HUDEP-2 (cell line): Measurements from ENCODE around the gene EFNA5.

Source experiments
- DNase-seq, 76 experiments: peaks; one replicate each; lab custom pipeline; 2025; ENCODE audit not compliant: unreplicated experiment in 76 of 76; lab: John Stamatoyannopoulos, UW

EFNA5 gene

GRCh38 chr5:107384256-107384655 lies 286.5 kb downstream of the EFNA5 start:
- no peak for DNase-seq

GRCh38 chr5:107383414-107383813 lies 287.3 kb downstream of the EFNA5 start:
- DNase-seq, result no peak

- no peak for DNase-seq
Measured at GRCh38 chr5:107381189-107381856, 289.4 kb downstream of the EFNA5 start.

- no peak for DNase-seq
Measured at GRCh38 chr5:107380654-107381053, 290.1 kb downstream of the EFNA5 start.

- DNase-seq, result no peak
Measured at GRCh38 chr5:107378218-107378899, 292.4 kb downstream of the EFNA5 start.

GRCh38 chr5:107377277-107377609 lies 293.5 kb downstream of the EFNA5 start:
- DNase-seq, result no peak

- DNase-seq, result no peak
Measured at GRCh38 chr5:107376546-107377276, 294.0 kb downstream of the EFNA5 start.

- DNase-seq, result no peak
Measured at GRCh38 chr5:107373549-107374263, 297.0 kb downstream of the EFNA5 start.

GRCh38 chr5:107372723-107373450 lies 297.9 kb downstream of the EFNA5 start:
- DNase-seq, result no peak

- no peak for DNase-seq
Measured at GRCh38 chr5:107370396-107370968, 300.3 kb downstream of the EFNA5 start.

GRCh38 chr5:107369622-107370021 lies 301.1 kb downstream of the EFNA5 start:
- no peak for DNase-seq

- no peak for DNase-seq
Measured at GRCh38 chr5:107368615-107369014, 302.1 kb downstream of the EFNA5 start.

GRCh38 chr5:107367939-107368338 lies 302.8 kb downstream of the EFNA5 start:
- no peak for DNase-seq

GRCh38 chr5:107367480-107367879 lies 303.3 kb downstream of the EFNA5 start:
- DNase-seq, result no peak

GRCh38 chr5:107365320-107366109 lies 305.2 kb downstream of the EFNA5 start:
- DNase-seq, result no peak

- DNase-seq, result no peak
Measured at GRCh38 chr5:107364443-107365319, 306.1 kb downstream of the EFNA5 start.

- no peak for DNase-seq
Measured at GRCh38 chr5:107363768-107364167, 307.0 kb downstream of the EFNA5 start.

- no peak for DNase-seq
Measured at GRCh38 chr5:107361945-107362344, 308.8 kb downstream of the EFNA5 start.

GRCh38 chr5:107359916-107360234 lies 310.9 kb downstream of the EFNA5 start:
- no peak for DNase-seq
